GM18507 (cell line): ENCODE measurements around the gene GABPA.
"Not testable (repeated sequence)": the region's sequence is repeated elsewhere in the genome, so short reads cannot be mapped to it uniquely, and the experiment has no call there.

Source experiments
- DNase-seq: peaks from one replicate; pipeline ENCODE4 v3.0.0; 2011; ENCODE audit warnings: low read depth; ENCODE audit not compliant: insufficient read length; ENCODE audit errors: extremely low spot score
- FAIRE-seq: peaks from 2 replicates; lab custom pipeline; 2011; peaks lifted over from hg19 to GRCh38; lab: Jason Lieb, UNC

GABPA gene

GRCh38 chr21:25735646-25736597 is 1.1 kb downstream of the GABPA start:
- FAIRE-seq = no peak
- peak; percentile 20 for DNase-seq

GRCh38 chr21:25737421-25737820 is 2.6 kb downstream of the GABPA start:
- FAIRE-seq (no peak), DNase-seq (no peak)

GRCh38 chr21:25742900-25743299 is 8.1 kb downstream of the GABPA start:
- DNase-seq (no peak), FAIRE-seq (no peak)

GRCh38 chr21:25744854-25745253 is 10.1 kb downstream of the GABPA start:
- DNase-seq (no peak), FAIRE-seq (peak; percentile 29)

GRCh38 chr21:25750085-25750484 is 15.3 kb downstream of the GABPA start:
- DNase-seq (no peak), FAIRE-seq (no peak)

GRCh38 chr21:25752416-25752815 is 17.6 kb downstream of the GABPA start:
- no peak for FAIRE-seq

GRCh38 chr21:25756190-25756932 is 21.6 kb downstream of the GABPA start:
- FAIRE-seq = peak; percentile 56
- no peak for DNase-seq

More at GRCh38 chr21:25752416-25752815, 17.6 kb downstream of the GABPA start:
- DNase-seq = no peak

GRCh38 chr21:25757531-25757930 is 22.8 kb downstream of the GABPA start:
- FAIRE-seq = no peak
- no peak for DNase-seq

- FAIRE-seq (peak; percentile 9), DNase-seq (no peak)
Observed at GRCh38 chr21:25759573-25759972, 24.8 kb downstream of the GABPA start.

GRCh38 chr21:25760061-25760460 is 25.3 kb downstream of the GABPA start:
- FAIRE-seq = no peak
- DNase-seq = no peak

GRCh38 chr21:25760677-25761076 is 25.9 kb downstream of the GABPA start:
- no peak for DNase-seq

GRCh38 chr21:25764065-25764464 is 29.3 kb downstream of the GABPA start:
- no peak for DNase-seq
- FAIRE-seq = no peak

More at GRCh38 chr21:25760677-25761076, 25.9 kb downstream of the GABPA start:
- no peak for FAIRE-seq

- DNase-seq (no peak), FAIRE-seq (no peak)
Observed at GRCh38 chr21:25767921-25768320, 33.1 kb downstream of the GABPA start.

GRCh38 chr21:25772686-25773085 is 37.9 kb downstream of the GABPA start:
- FAIRE-seq = no peak
- DNase-seq = no peak

- DNase-seq (no peak), FAIRE-seq (no peak)
Observed at GRCh38 chr21:25776440-25776839, 41.7 kb downstream of the GABPA start.

GRCh38 chr21:25778126-25778875 is 43.5 kb downstream of the GABPA start:
- not testable (repeated sequence) for DNase-seq, FAIRE-seq

GRCh38 chr21:25788677-25789076 is 53.9 kb downstream of the GABPA start:
- DNase-seq (no peak), FAIRE-seq (no peak)

GRCh38 chr21:25790122-25790877 is 55.5 kb downstream of the GABPA start:
- no peak for DNase-seq
- FAIRE-seq = peak; percentile 46

- DNase-seq = no peak
- FAIRE-seq = peak; percentile 12
Observed at GRCh38 chr21:25790878-25791204, 56.1 kb downstream of the GABPA start.
